ENCODE measurements around the gene SF3B6.

GRCh38 chr2:24111407-24111901 is 35.3 kb upstream of the SF3B6 start:
- TF ChIP-seq CTCF (IDR thresholded peaks at IDR 0.05; ENCODE audit: insufficient read depth, low read length, poor library complexity, severe bottlenecking) (no peak), EZH2phosphoT487 (conservative IDR thresholded peaks at IDR 0.05; ENCODE audit: low read length) (no peak)

All from SU-DHL-6 (cell line).